NK-92 (cell line): ENCODE data around the gene KISS1.
"Not testable (repeated sequence)": the region's sequence is repeated elsewhere in the genome, so short reads cannot be mapped to it uniquely, and the experiment has no call there.

Experiments
- DNase-seq: peaks from one replicate; lab custom pipeline; 2025; ENCODE audit not compliant: unreplicated experiment; lab: John Stamatoyannopoulos, UW

The KISS1 gene, protein sequence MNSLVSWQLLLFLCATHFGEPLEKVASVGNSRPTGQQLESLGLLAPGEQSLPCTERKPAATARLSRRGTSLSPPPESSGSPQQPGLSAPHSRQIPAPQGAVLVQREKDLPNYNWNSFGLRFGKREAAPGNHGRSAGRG

GRCh38 chr1:204196068-204196795 is at the start of gene KISS1:
KISS1 (minus strand) TSS chr1:204196491; CDS start chr1:204192876, 3,615 bp downstream.
- DNase-seq: no peak

DNA sequence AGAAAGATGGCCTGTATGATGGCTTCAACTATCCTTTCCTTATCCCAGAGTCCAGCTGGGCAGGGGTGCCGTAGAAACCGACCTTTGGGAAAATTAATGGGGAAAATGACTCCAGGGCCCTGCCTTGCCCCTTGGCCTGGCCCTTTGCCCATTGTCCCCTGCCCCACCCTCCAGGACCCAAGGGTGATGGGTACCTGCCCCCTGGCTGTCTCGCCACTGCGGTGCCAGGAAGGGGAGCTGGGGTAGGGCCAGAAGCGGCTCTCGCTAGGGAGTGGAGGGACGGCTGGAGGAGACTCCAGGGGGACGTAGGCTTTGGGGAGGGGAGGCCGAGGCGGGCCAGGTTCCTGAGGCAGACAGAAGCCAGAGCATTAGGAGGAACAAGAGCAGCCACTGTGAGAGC is 46.6 kb upstream of the KISS1 start:
- no peak for DNase-seq

DNA sequence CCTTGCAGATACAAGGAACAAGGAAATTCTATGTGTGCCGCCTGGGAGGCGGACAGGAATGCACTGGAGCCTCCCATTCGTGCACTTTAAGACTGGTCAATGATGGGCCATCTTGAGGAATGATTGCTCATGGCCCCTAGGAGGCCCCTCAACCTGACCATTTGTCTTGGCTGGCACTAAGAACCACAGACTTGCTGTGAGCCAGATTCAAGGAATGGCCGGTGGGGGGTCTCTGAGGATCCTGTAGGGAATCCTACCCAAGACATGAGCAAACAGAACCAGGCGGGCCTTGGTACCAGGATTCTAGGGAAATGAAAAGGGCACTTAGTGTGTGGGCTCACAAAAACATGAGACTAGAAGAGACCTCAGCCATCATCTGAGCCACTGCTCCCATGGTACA is 45.6 kb upstream of the KISS1 start:
- DNase-seq: no peak

- no peak for DNase-seq
Measured at GRCh38 chr1:204241050-204241449, 44.8 kb upstream of the KISS1 start.

GRCh38 chr1:204240233-204240632 is 43.9 kb upstream of the KISS1 start:
- DNase-seq: no peak

DNA sequence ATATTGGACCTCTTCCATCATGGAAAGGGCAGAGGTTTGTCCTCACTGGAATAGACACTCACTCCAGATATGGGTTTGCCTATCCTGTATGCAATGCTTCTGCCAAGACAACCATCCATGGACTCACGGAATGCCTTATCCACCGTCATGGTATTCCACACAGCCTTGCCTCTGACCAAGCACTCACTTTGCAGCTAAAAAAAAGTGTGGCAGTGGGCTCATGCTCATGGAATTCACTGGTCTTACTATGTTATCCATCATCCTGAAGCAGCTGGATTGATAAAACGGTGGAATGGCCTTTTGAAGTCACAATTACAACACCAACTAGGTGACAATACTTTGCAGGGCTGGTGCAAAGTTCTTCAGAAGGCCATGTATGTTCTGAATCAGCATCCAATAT is 43.1 kb upstream of the KISS1 start:
- DNase-seq: not testable (repeated sequence)

- DNase-seq: not testable (repeated sequence)
Measured at GRCh38 chr1:204238520-204238919, 42.2 kb upstream of the KISS1 start.

DNA sequence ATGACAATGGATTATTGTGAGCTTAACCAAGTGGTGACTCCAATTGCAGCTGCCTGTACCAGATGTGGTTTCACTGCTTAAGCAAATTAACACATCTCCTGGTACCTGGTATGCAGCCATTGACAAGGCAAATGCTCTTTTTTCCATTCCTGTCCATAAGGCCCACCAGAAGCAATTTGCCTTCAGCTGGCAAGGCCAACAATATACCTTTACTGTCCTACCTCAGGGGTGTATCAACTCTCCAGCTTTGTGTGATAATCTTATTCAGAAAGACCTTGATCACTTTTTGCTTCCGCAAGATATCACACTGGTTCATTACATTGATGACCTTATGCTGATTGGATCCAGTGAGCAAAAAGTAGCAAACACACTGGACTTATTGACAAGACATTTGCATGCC is 41.2 kb upstream of the KISS1 start:
- not testable (repeated sequence) for DNase-seq

GRCh38 chr1:204232526-204232925 is 36.2 kb upstream of the KISS1 start:
- DNase-seq: no peak

DNA sequence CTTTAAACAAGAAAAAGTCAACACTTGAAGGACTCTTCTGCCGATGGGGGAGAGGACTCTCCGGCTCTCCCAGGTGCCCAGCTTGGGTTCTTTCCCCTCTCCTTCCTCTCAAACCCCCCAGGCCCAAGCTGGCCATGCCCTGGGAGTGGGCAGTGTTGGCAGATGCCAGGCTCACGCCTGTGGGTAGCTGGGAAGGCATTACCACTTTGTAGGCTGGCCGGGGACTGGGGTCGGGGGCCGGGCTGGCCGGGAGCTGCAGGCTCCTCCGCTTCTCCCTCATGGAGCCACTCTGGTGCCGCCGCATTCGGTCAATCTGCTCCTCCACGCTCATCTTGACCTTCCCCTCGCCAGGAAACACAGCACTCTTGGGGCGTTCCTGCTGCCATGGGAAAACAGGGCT is 33.9 kb upstream of the KISS1 start:
- DNase-seq: no peak

GRCh38 chr1:204228896-204229295 is 32.6 kb upstream of the KISS1 start:
- DNase-seq: no peak

- DNase-seq: no peak
Measured at GRCh38 chr1:204227996-204228785, 31.9 kb upstream of the KISS1 start.

- no peak for DNase-seq
Measured at GRCh38 chr1:204227351-204227750, 31.1 kb upstream of the KISS1 start.

- no peak for DNase-seq
Measured at GRCh38 chr1:204225841-204226735, 29.8 kb upstream of the KISS1 start.

GRCh38 chr1:204224655-204225054 is 28.4 kb upstream of the KISS1 start:
- no peak for DNase-seq

GRCh38 chr1:204223129-204223860 is 27.0 kb upstream of the KISS1 start:
- no peak for DNase-seq

- no peak for DNase-seq
Measured at GRCh38 chr1:204222764-204223055, 26.4 kb upstream of the KISS1 start.

DNA sequence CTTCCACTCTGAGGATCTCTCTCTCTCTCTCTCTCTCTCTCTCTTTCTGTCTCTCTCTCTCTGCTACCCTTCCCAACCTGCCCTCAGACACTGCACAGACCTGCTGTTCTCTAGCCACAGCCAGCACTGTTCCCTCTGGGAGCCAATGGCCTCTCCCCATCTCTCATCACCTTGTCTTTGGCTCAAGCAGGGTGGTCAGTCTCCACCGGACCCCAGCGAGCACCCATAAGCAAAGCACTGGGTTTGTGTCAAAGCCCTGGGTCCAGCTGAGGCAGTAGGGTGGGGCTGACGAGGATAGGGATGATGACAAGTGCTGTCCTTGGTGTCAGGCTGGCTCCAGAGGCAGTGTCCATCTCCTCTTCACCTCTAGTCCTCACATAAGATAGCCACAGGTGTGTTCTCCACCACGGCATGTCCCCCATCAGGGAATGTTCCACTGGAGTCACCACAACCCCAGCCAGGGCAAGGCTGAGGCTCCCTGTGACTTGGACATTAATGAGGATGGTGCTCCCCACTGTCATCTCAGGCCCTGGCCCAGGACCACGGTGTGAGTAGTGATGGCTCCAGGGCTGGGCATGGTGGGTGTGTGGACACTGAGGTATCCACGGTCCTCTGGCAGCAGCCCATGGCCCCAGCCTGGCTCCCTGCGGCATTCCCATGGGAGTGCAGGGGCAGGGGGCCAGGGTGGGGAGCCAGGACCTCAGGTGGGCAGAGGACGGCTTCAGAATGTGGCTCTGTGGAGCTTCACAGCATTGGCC is 25.9 kb upstream of the KISS1 start:
- DNase-seq: no peak

DNA sequence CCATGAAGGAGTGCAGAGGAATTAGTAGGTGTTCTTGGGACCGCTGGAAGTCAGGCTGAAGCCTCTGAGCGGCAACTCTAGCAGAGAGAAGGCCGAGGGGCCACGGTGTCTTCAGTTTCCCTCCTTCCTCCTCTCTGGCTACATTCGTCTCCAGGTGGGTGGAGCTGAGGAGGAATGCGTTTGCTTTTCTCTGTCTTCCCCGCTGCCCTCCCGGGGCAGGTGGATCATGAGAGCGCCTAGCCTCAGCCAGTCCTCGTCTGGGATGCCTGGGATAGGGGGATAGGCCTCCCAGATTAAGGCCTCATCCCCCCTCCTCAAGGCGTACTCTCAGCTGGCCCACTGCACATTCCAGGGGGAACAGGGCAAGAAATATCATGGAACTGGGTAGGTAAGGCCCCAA is 25.0 kb upstream of the KISS1 start:
- no peak for DNase-seq
